A673 (cell line): ENCODE measurements around the gene LRRC47. TPM values are rescaled to one million over a fixed set of nuclear protein-coding genes. Genes with fewer than 3 reads are reported as not detected.

ENCODE experiments used
- BruUV-seq: library from RNA; stranded (reverse); fragments of 400-500 nt; replicated peaks from 2 replicates; lab custom pipeline; 2021; lab: Mats Ljungman, UMichigan
- CTCF ChIA-PET: fragments of 300-600 bp; sonication (Branson Sonifier 250); formaldehyde crosslinking; loops from one replicate; lab custom pipeline; 2022; ENCODE audit warnings: antibody characterized with exemption; lab: Charles Lee
- POLR2A ChIA-PET: fragments of 300-600 bp; sonication (Branson Sonifier 250); formaldehyde crosslinking; loops from one replicate; lab custom pipeline; 2022; ENCODE audit warnings: antibody characterized with exemption; ENCODE audit not compliant: low non-redundant PET; lab: Charles Lee
- DNase-seq: peaks from one replicate; pipeline ENCODE4 v3.0.0-alpha.2; 2015; ENCODE audit warnings: low spot score
- H3K27ac ChIP-seq: fragments of 200-600 bp; sonication (generic); 2 replicates; pipeline ENCODE4 v1.5.1; 2016; ENCODE audit warnings: mixed run types, low read depth, mild to moderate bottlenecking, mixed read lengths, antibody characterized with exemption, low read length; ENCODE audit not compliant: poor library complexity, severe bottlenecking
- H3K27me3 ChIP-seq: fragments of 200-600 bp; sonication (generic); replicated peaks from 2 replicates; pipeline ENCODE4 v1.6.1; 2017; ENCODE audit warnings: mixed run types, low read depth, mild to moderate bottlenecking, mixed read lengths, antibody characterized with exemption, low read length; ENCODE audit not compliant: insufficient read depth, poor library complexity
- H3K36me3 ChIP-seq: fragments of 200-600 bp; sonication (generic); 2 replicates; pipeline ENCODE4 v1.6.1; 2016; ENCODE audit warnings: mixed run types, mild to moderate bottlenecking, mixed read lengths, antibody characterized with exemption, low read length; ENCODE audit not compliant: insufficient read depth, poor library complexity, severe bottlenecking
- H3K4me1 ChIP-seq: fragments of 200-600 bp; sonication (generic); 2 replicates; pipeline ENCODE4 v1.6.1; 2017; ENCODE audit warnings: mixed run types, mild to moderate bottlenecking, mixed read lengths, antibody characterized with exemption, low read length; ENCODE audit not compliant: insufficient read depth, poor library complexity, severe bottlenecking
- H3K4me3 ChIP-seq: fragments of 200-600 bp; sonication (generic); 2 replicates; pipeline ENCODE4 v1.5.1; 2016; ENCODE audit warnings: low read depth, mixed run types, mild to moderate bottlenecking, mixed read lengths, low read length; ENCODE audit not compliant: poor library complexity, severe bottlenecking
- H3K9me3 ChIP-seq: fragments of 200-600 bp; sonication (generic); 2 replicates; pipeline ENCODE4 v1.6.1; 2016; ENCODE audit warnings: mixed run types, low read depth, mild to moderate bottlenecking, mixed read lengths, antibody characterized with exemption, low read length; ENCODE audit not compliant: poor library complexity, severe bottlenecking
- EZH2 ChIP-seq: fragments of 200-600 bp; sonication (generic); IDR thresholded peaks from 2 replicates; pipeline ENCODE4 v1.6.1; 2017; ENCODE audit warnings: borderline replicate concordance, low read depth, mild to moderate bottlenecking, mixed read lengths, antibody characterized with exemption, low read length; ENCODE audit not compliant: poor library complexity, severe bottlenecking
- intact Hi-C: fragments of 100-400 bp; cut with micrococcal nuclease; formaldehyde crosslinking; loops from one replicate; pipeline ENCODE4 v1.10.0; 2022; ENCODE audit not compliant: unreplicated experiment
- total RNA-seq: library from RNA; stranded (reverse); gene quantifications from 2 replicates; pipeline ENCODE4 v1.2.3, GENCODE V29; 2021
- TF ChIP-seq, protein P1 (sequence below): fragments of 300-800, 200-600 bp; sonication (generic); conservative IDR thresholded peaks from 2 replicates; pipeline ENCODE4 v1.5.1; 2017; ENCODE audit warnings: low read depth, mild to moderate bottlenecking, antibody characterized with exemption, low read length, moderate library complexity, mixed read lengths

LRRC47 gene
- total RNA-seq, 1 experiment from 2014 or later = 86.7 TPM

DNA sequence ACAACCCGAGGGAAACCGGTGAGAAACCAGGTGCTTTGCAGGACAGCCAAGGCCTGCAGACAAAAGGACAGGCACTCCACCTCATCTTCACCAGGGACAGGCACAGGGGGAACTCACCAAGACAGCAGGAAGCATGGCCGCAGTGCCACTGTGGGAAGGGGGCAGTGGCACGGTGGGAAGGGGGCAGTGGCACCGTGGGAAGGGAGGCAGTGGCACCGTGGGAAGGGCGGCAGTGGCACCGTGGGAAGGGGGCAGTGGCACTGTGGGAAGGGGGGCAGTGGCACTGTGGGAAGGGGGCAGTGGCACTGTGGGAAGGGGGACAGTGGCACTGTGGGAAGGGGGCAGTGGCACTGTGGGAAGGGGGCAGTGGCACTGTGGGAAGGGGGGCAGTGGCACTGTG, 28.4 kb upstream of the LRRC47 start:
- POLR2A ChIA-PET = no interaction called here
- no peak for DNase-seq
- H3K27ac ChIP-seq = no peak overlapping the region
- TF ChIP-seq, protein P1, sequence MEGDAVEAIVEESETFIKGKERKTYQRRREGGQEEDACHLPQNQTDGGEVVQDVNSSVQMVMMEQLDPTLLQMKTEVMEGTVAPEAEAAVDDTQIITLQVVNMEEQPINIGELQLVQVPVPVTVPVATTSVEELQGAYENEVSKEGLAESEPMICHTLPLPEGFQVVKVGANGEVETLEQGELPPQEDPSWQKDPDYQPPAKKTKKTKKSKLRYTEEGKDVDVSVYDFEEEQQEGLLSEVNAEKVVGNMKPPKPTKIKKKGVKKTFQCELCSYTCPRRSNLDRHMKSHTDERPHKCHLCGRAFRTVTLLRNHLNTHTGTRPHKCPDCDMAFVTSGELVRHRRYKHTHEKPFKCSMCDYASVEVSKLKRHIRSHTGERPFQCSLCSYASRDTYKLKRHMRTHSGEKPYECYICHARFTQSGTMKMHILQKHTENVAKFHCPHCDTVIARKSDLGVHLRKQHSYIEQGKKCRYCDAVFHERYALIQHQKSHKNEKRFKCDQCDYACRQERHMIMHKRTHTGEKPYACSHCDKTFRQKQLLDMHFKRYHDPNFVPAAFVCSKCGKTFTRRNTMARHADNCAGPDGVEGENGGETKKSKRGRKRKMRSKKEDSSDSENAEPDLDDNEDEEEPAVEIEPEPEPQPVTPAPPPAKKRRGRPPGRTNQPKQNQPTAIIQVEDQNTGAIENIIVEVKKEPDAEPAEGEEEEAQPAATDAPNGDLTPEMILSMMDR = no peak
- TF ChIP-seq EZH2 = no peak
- no peak overlapping the region for H3K4me3 ChIP-seq
- BruUV-seq = no TSS peak
- H3K9me3 ChIP-seq = no peaks in the 10 kb centered on the region
- no peaks in the 10 kb centered on the region for H3K4me1 ChIP-seq
- peaks cover 4% of the 10 kb centered on the region for H3K36me3 ChIP-seq
- no peaks in the 10 kb centered on the region for H3K27me3 ChIP-seq
- CTCF ChIA-PET = no interaction called here
- intact Hi-C loops = no loop called here

DNA sequence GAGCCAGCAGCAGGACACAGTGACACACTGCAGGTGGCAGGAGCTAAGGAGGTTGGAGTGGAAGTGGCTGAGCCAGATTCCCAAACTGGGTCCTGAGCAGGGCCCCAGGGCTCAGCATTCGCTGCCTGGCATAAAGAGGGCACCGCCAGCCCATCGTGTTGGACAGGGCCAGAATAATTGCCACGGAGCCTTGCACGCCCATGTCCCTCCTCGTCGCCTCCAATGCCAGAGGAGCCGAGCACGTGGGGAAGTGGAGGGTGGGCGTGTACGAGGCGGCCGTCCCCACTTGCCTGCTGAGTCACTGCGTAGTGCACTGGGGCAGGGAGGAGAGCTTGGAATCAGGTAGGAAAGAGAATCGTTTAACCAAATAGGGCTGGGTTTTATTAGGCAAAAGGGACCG, 26.1 kb upstream of the LRRC47 start:
- intact Hi-C loops = no loop called here
- Histone ChIP-seq H3K27ac (no peak overlapping the region), H3K36me3 (no peaks in the 10 kb centered on the region), H3K27me3 (no peaks in the 10 kb centered on the region), H3K4me1 (no peaks in the 10 kb centered on the region), H3K9me3 (no peaks in the 10 kb centered on the region), H3K4me3 (no peak overlapping the region)
- no peak for DNase-seq
- ChIA-PET CTCF (no interaction called here), POLR2A (no interaction called here)
- BruUV-seq = no TSS peak
- TF ChIP-seq EZH2 = no peak
- TF ChIP-seq, protein P1 = no peak

DNA sequence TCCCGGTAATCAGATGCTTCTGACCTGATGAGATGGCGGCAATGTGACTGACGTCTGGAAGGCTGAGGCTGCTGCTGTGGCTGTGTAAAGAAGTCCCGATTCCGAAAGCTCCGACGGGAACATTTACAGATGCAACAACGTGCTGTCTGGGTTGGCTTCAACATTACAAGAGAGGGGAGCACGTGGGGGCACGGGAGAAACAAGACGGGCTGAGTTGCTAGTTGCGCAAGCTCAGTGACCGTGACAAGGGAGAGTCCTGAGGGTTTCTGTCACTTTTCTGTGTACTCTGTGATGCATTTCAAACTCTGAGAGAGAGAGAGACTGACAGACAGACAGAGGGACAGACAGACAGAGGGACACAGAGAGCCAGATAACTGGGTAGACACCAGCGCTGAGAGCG, 25.6 kb upstream of the LRRC47 start:
- DNase-seq = no peak
- no TSS peak for BruUV-seq
- Histone ChIP-seq H3K27ac (peak overlapping the region; percentile 2), H3K36me3 (no peaks in the 10 kb centered on the region), H3K4me1 (no peaks in the 10 kb centered on the region), H3K9me3 (no peaks in the 10 kb centered on the region), H3K27me3 (no peaks in the 10 kb centered on the region), H3K4me3 (no peak overlapping the region)
- intact Hi-C loops = no loop called here
- TF ChIP-seq EZH2 = no peak
- TF ChIP-seq, protein P1 = no peak
- CTCF ChIA-PET = no interaction called here
- POLR2A ChIA-PET = no interaction called here
